Measurements from ENCODE around the gene PMVK.

DNA sequence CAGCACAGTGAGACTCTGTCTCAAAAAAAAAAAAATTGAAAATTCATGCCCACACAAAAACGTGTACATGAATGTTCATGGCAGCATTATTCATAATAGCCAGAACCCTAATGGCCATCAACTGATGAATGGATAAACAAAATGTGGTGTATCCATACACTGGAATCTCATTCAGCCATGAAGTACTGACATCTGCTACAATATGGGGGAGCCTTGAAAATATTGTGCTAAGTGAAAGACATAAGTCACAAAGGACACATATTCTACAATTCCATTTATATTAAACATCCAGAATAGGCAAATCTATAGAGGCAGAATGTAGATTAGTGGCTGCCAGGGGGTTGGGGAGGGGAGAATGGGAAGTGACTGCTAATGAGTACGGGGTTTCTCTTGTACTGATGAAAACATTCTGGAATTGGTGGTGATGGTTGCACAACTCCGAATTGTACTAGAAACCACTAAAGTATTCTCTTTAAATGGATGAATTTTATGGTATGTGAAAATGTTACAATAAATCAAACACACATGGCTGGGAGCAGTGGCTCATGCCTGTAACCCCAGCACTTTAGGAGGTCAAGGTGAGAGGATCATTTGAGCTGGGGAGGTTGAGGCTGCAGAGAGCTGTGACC is 33.5 kb downstream of the PMVK start:
- TF ChIP-seq EP300 (conservative IDR thresholded peaks at IDR 0.05; ENCODE audit: poor library complexity, severe bottlenecking) = no peak
- TF ChIP-seq, protein P1, sequence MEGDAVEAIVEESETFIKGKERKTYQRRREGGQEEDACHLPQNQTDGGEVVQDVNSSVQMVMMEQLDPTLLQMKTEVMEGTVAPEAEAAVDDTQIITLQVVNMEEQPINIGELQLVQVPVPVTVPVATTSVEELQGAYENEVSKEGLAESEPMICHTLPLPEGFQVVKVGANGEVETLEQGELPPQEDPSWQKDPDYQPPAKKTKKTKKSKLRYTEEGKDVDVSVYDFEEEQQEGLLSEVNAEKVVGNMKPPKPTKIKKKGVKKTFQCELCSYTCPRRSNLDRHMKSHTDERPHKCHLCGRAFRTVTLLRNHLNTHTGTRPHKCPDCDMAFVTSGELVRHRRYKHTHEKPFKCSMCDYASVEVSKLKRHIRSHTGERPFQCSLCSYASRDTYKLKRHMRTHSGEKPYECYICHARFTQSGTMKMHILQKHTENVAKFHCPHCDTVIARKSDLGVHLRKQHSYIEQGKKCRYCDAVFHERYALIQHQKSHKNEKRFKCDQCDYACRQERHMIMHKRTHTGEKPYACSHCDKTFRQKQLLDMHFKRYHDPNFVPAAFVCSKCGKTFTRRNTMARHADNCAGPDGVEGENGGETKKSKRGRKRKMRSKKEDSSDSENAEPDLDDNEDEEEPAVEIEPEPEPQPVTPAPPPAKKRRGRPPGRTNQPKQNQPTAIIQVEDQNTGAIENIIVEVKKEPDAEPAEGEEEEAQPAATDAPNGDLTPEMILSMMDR (IDR thresholded peaks at IDR 0.05; ENCODE audit: poor library complexity, severe bottlenecking) = no peak
- no peak for TF ChIP-seq MXI1 (conservative IDR thresholded peaks at IDR 0.05; ENCODE audit: poor library complexity, severe bottlenecking)
- no peak for TF ChIP-seq POLR2AphosphoS5 (IDR thresholded peaks at IDR 0.05)
- no peak for TF ChIP-seq SMC3 (conservative IDR thresholded peaks at IDR 0.05; ENCODE audit: poor library complexity)
- TF ChIP-seq EZH2 (IDR thresholded peaks at IDR 0.05; ENCODE audit: borderline replicate concordance, insufficient read depth, low read length, poor library complexity, severe bottlenecking) = no peak
- TF ChIP-seq RAD21 (conservative IDR thresholded peaks at IDR 0.05) = no peak
- TF ChIP-seq REST (IDR thresholded peaks at IDR 0.05; ENCODE audit: borderline replicate concordance) = no peak
- no peak for TF ChIP-seq TAF1 (IDR thresholded peaks at IDR 0.05; ENCODE audit: low read depth)
